ENCODE results near the gene GAP43. TPM values are rescaled to one million over a fixed set of nuclear protein-coding genes. Genes with fewer than 3 reads are reported as not detected.

Gene GAP43
- total RNA-seq, 4 donors from 2014 or later = not detected

DNA sequence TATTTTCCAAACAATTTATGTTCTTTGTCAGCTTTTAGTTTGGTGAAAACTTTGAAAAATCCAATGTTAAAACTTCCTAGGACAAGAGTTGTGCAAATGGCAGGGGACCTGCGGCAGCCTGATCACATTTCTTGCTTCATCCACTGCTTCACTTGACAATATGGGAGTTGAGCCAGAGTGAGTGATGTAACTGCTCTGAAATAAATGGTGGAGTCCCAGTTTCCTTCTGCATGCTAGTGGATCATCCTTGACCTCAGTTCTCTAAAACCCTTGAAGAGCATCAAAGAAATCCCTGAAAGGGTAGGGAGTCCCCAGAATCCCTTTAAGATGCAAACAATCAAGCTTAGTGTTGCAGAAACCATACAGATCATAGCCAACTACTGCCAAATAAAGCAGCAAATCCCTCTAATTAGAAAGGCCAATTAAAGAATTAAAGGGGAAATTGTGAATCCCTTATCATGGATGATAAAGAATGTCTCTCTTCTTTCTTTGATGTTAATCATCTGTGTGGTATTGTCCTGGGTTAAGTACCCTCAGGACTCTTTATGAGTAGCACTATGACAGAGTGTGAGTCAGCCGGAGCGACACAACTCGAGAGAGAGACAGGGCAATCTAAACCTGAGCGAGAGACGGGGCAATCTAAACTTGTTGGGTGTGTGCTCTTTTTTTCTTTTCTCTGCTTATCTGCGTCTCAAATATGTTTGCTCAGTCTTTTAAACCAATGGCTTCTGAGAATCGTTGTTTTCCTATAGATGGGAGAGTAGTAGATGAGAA lies 41.8 kb upstream of the GAP43 start:
- Histone ChIP-seq H3K4me3 (replicated peaks in 1 of 3) (no peak overlapping the region), H3K27me3 (no peaks in the 10 kb centered on the region), H3K27ac (no peak overlapping the region), H3K4me1 (no peaks in the 10 kb centered on the region), H3K9me3 (no peaks in the 10 kb centered on the region), H3K36me3 (no peaks in the 10 kb centered on the region)
- intact Hi-C loops (cut with DNase I) = no loop called here
- DNase-seq = no peak
- TF ChIP-seq, protein P1, sequence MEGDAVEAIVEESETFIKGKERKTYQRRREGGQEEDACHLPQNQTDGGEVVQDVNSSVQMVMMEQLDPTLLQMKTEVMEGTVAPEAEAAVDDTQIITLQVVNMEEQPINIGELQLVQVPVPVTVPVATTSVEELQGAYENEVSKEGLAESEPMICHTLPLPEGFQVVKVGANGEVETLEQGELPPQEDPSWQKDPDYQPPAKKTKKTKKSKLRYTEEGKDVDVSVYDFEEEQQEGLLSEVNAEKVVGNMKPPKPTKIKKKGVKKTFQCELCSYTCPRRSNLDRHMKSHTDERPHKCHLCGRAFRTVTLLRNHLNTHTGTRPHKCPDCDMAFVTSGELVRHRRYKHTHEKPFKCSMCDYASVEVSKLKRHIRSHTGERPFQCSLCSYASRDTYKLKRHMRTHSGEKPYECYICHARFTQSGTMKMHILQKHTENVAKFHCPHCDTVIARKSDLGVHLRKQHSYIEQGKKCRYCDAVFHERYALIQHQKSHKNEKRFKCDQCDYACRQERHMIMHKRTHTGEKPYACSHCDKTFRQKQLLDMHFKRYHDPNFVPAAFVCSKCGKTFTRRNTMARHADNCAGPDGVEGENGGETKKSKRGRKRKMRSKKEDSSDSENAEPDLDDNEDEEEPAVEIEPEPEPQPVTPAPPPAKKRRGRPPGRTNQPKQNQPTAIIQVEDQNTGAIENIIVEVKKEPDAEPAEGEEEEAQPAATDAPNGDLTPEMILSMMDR (IDR thresholded peaks at IDR 0.05) = no peak
- no peak for TF ChIP-seq POLR2A (IDR thresholded peaks at IDR 0.05)
- 71 to 81% methylated on average over 8 of the region's 8 CpGs for WGBS, 2 donors

DNA sequence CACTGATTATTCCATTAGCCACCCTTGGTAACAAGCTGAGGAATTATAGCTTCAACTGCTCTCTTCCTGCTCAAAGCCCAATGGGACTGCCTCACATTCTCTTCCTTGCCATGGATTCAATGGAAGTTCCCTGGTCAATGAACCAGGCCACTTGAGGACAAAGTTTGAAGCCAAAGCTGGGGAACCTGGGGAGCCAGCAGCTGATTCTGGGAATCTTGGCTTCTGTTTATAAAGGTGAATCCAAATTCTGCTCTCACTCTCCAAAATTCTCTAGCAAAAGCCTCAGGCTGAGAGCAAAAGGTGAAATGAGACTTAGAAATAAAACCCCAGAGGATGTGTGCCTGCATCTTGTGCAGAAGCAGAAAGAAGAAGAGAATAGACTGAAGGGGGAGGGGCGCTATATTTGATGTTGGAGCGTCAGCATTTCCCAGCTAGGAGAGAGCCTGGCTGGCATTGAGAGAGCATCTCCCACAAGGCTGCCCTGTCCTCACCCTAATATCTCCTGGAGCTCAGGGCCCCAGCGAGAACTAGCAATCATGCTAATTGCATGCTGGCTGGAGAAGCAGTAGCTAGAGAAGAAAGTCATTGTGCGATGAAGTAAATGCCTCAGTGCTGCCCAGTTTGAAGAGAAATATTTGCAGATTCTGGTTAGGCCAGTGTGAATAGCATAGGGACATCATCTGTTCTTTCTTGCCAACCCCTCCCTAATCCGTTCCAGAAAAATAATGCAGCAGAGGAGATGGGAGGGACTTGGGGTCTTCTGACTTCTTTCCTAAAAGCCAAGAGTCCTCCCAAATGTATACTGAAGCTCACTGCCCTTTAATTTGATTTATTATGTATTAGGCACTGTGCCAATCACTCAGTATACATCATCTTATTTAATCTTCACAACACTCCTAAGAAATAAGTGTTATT lies 34.9 kb upstream of the GAP43 start:
- Histone ChIP-seq H3K4me1 (no peaks in the 10 kb centered on the region), H3K27ac (no peak overlapping the region), H3K36me3 (no peaks in the 10 kb centered on the region), H3K4me3 (replicated peaks in 1 of 3) (no peak overlapping the region), H3K27me3 (no peaks in the 10 kb centered on the region), H3K9me3 (no peaks in the 10 kb centered on the region)
- WGBS, 2 donors = 69 to 74% methylated on average over 5 of the region's 5 CpGs
- TF ChIP-seq, protein P1 (IDR thresholded peaks at IDR 0.05) = no peak
- TF ChIP-seq POLR2A (IDR thresholded peaks at IDR 0.05) = no peak
- no peak for DNase-seq
- intact Hi-C loops (cut with DNase I) = no loop called here

DNA sequence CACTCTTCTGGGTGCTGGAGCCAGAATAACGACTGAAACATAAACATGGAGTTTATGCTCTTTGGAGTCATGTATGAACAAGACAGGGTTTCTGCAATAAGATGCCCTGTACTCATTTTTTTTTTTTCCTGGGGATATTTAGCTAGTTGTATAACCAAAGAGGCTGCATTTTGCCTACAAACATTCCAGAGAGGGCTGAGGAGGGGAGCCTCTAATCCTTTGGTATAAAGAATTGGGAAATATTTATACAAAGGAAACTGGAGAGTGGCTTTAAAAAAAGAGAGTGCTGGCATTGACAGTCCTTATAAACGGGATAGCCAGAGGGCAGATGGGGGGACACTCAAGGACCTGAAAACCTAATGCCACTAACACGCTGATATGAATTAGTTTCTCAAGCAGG lies 32.4 kb upstream of the GAP43 start:
- Histone ChIP-seq H3K36me3 (no peaks in the 10 kb centered on the region), H3K4me1 (no peaks in the 10 kb centered on the region), H3K27ac (no peak overlapping the region), H3K4me3 (replicated peaks in 1 of 3) (no peak overlapping the region), H3K27me3 (no peaks in the 10 kb centered on the region), H3K9me3 (no peaks in the 10 kb centered on the region)
- 68 to 80% methylated on average over 3 of the region's 3 CpGs for WGBS, 2 donors
- intact Hi-C loops (cut with DNase I) = no loop called here
- no peak for DNase-seq
- TF ChIP-seq, protein P1 (IDR thresholded peaks at IDR 0.05) = no peak
- TF ChIP-seq POLR2A (IDR thresholded peaks at IDR 0.05) = no peak

DNA sequence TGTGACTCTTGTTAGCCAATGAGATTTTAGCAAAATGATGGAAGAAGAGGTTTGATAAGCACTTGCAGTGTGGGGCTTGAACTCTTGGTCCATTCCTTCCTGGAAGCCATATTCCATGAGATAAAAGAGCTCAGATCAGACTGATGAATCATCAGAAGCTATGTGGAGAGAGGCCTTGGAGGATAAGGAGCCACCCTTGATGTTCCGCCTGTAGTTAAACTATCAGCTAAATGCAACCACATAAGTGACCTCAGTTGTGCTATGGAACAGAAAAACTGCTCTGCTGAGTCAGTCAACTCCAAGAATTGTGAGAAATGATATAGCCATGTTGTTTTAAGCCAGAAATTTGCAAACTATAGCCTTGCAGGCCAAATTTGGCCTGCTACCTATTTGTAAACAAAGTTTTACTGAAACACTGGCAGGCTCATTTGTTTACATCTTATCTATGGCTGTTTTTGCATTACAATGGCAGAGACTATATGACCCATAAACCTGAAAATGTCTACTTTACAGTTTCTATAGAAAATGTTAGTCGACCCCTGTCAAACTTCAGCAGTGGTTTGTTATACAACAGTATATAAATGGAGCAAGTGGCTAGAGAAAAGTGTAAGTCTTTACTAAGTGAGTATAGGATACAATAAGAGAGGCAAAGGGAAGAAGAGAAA lies 27.6 kb upstream of the GAP43 start:
- intact Hi-C loops (cut with DNase I) = no loop called here
- no peaks in the 10 kb centered on the region for H3K4me1 ChIP-seq
- no peak overlapping the region for H3K27ac ChIP-seq
- H3K9me3 ChIP-seq = no peaks in the 10 kb centered on the region
- no peak overlapping the region for H3K4me3 ChIP-seq (replicated peaks in 1 of 3)
- no peak for DNase-seq
- TF ChIP-seq, protein P1 (IDR thresholded peaks at IDR 0.05) = no peak
- no peak for TF ChIP-seq POLR2A (IDR thresholded peaks at IDR 0.05)
- no peaks in the 10 kb centered on the region for H3K27me3 ChIP-seq
- no peaks in the 10 kb centered on the region for H3K36me3 ChIP-seq
- WGBS, 2 donors = 93 to 99% methylated on average over 2 of the region's 2 CpGs

Measured in thyroid gland (tissue), 4 donors.